Suprapubic skin (tissue), 4 donors: Measurements from ENCODE around the gene SFRP5.

Experiments used
- POLR2A ChIP-seq, 2 donors: fragments of 450-650 bp; IDR thresholded peaks; one replicate each; pipeline ENCODE4 v1.6.1; 2017; ENCODE audit warnings: antibody characterized with exemption in 2 of 2, mild to moderate bottlenecking in 2 of 2, moderate library complexity in 2 of 2
- POLR2AphosphoS5 ChIP-seq, 3 donors: sonication (generic); formaldehyde crosslinking; IDR thresholded peaks; one replicate each; pipeline ENCODE4 v1.6.1; 2017; ENCODE audit warnings: antibody characterized with exemption in 3 of 3
- TF ChIP-seq, protein P1 (sequence below), 2 donors: fragments of 200-600 bp in 1 of 2; fragments of 450-650 bp in 1 of 2; sonication (generic) in 1 of 2; IDR thresholded peaks; one replicate each; pipeline ENCODE4 v1.5.1; 2016 to 2019; ENCODE audit warnings: antibody characterized with exemption in 2 of 2, mild to moderate bottlenecking in 1 of 2, moderate library complexity in 1 of 2

DNA sequence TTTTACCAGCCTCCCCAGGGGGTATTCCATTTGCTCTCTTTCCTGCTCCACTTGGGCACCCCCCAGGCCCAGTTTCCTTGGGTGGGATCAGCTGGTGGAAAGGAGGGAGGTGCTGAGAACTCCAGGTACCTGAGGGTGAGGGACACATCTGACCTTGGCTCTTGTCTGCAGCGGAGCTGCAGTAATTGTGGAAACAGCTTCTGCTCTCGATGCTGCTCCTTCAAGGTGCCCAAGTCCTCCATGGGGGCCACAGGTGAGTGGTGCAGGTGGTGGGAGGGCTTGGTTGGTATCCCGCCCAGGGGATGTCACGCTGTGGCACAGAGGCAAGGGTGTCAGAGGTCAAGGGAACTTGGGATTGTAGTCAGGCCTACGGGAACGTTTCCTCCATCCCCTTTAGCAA lies 14.3 kb downstream of the SFRP5 start:
- no peak for TF ChIP-seq POLR2AphosphoS5 (IDR thresholded peaks at IDR 0.05)
- TF ChIP-seq, protein P1, sequence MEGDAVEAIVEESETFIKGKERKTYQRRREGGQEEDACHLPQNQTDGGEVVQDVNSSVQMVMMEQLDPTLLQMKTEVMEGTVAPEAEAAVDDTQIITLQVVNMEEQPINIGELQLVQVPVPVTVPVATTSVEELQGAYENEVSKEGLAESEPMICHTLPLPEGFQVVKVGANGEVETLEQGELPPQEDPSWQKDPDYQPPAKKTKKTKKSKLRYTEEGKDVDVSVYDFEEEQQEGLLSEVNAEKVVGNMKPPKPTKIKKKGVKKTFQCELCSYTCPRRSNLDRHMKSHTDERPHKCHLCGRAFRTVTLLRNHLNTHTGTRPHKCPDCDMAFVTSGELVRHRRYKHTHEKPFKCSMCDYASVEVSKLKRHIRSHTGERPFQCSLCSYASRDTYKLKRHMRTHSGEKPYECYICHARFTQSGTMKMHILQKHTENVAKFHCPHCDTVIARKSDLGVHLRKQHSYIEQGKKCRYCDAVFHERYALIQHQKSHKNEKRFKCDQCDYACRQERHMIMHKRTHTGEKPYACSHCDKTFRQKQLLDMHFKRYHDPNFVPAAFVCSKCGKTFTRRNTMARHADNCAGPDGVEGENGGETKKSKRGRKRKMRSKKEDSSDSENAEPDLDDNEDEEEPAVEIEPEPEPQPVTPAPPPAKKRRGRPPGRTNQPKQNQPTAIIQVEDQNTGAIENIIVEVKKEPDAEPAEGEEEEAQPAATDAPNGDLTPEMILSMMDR (IDR thresholded peaks at IDR 0.05): no peak
- no peak for TF ChIP-seq POLR2A (IDR thresholded peaks at IDR 0.05)
